SK-N-SH (cell line): Measurements from ENCODE around the gene OSBPL2. TPM values are rescaled to one million over a fixed set of nuclear protein-coding genes. Genes with fewer than 3 reads are reported as not detected.

ENCODE experiments used
- CTCF ChIA-PET: fragments of 300-600, 350-600 bp; formaldehyde crosslinking; extraction: SDS; loops from one replicate; lab custom pipeline; 2021; lab: Yijun Ruan, JAX
- POLR2A ChIA-PET: fragments of 350-600 bp; sonication (Branson Sonifier 250); formaldehyde crosslinking; extraction: SDS; loops from one replicate; lab custom pipeline; 2020; ENCODE audit warnings: antibody characterized with exemption, inconsistent platforms; lab: Yijun Ruan, JAX
- DNase-seq: peaks from one replicate; pipeline ENCODE4 v3.0.0; 2012
- H2AFZ ChIP-seq: fragments of 200-600 bp; sonication (generic); 2 replicates; pipeline ENCODE4 v1.8.1; 2016; ENCODE audit warnings: antibody characterized with exemption, mild to moderate bottlenecking, low read depth
- H3F3A ChIP-seq: fragments of 200-600 bp; sonication (generic); replicated peaks from 2 replicates; pipeline ENCODE3; 2016; ENCODE audit warnings: antibody characterized with exemption, mild to moderate bottlenecking; ENCODE audit not compliant: insufficient read depth
- H3K27ac ChIP-seq, 2 experiments: fragments of 200-500 bp in 1 of 2; fragments of 200-600 bp in 1 of 2; sonication (Bioruptor generic) in 1 of 2; sonication (generic), shearing (Covaris generic) in 1 of 2; 2 replicates each; pipeline versions ENCODE4 v1.5.1 to v1.6.1; 2014 to 2016; ENCODE audit warnings: low read depth in 2 of 2, inconsistent platforms in 1 of 2, low read length in 1 of 2, mild to moderate bottlenecking in 1 of 2, mixed read lengths in 1 of 2
- H3K27me3 ChIP-seq: fragments of 200-600 bp; sonication (generic), shearing (Covaris generic); 2 replicates; pipeline ENCODE4 v1.6.1; 2016; ENCODE audit warnings: mixed run types; ENCODE audit not compliant: insufficient read depth
- H3K36me3 ChIP-seq, 2 experiments: fragments of 200-500 bp in 1 of 2; fragments of 200-600 bp in 1 of 2; sonication (Bioruptor generic) in 1 of 2; sonication (generic) in 1 of 2; replicated peaks in 1 of 2; 2 replicates each; pipeline versions ENCODE3 to v1.5.1; 2014 to 2016; ENCODE audit warnings: low read length in 1 of 2, mild to moderate bottlenecking in 1 of 2; ENCODE audit not compliant: insufficient read depth in 2 of 2, control insufficient read depth in 1 of 2
- H3K4me1 ChIP-seq, 2 experiments: fragments of 200-500 bp in 1 of 2; fragments of 200-600 bp in 1 of 2; sonication (Bioruptor generic) in 1 of 2; sonication (generic), shearing (Covaris generic) in 1 of 2; 2 replicates each; pipeline versions ENCODE4 v1.5.1 to v1.6.1; 2014 to 2016; ENCODE audit warnings: low read depth in 1 of 2, low read length in 1 of 2, mixed run types in 1 of 2; ENCODE audit not compliant: insufficient read depth in 2 of 2, control insufficient read depth in 1 of 2
- H3K4me2 ChIP-seq: fragments of 200-600 bp; sonication (generic), shearing (Covaris generic); 2 replicates; pipeline ENCODE4 v1.6.1; 2017; ENCODE audit warnings: mixed run types
- H3K4me3 ChIP-seq, 2 experiments: fragments of 200-500 bp in 1 of 2; fragments of 200-600 bp in 1 of 2; sonication (Bioruptor generic) in 1 of 2; sonication (generic), shearing (Covaris generic) in 1 of 2; 2 replicates each; pipeline versions ENCODE4 v1.5.1 to v1.8.1; 2014 to 2016; ENCODE audit warnings: low read depth in 2 of 2, inconsistent platforms in 1 of 2, low read length in 1 of 2, mild to moderate bottlenecking in 1 of 2, mixed read lengths in 1 of 2, moderate library complexity in 1 of 2
- H3K79me2 ChIP-seq: fragments of 200-600 bp; sonication (generic); 2 replicates; pipeline ENCODE4 v1.8.1; 2017; ENCODE audit warnings: mild to moderate bottlenecking; ENCODE audit not compliant: insufficient read depth
- H3K9ac ChIP-seq: fragments of 200-600 bp; sonication (generic); 2 replicates; pipeline ENCODE4 v1.6.1; 2017; ENCODE audit warnings: mixed run types
- H3K9me2 ChIP-seq: fragments of 200-600 bp; sonication (generic); 2 replicates; pipeline ENCODE4 v1.6.1; 2017; ENCODE audit warnings: mixed run types
- H3K9me3 ChIP-seq: fragments of 200-600 bp; sonication (generic); 2 replicates; pipeline ENCODE4 v1.6.1; 2017; ENCODE audit warnings: mixed run types, mild to moderate bottlenecking, moderate library complexity
- H4K20me1 ChIP-seq: fragments of 200-600 bp; sonication (generic); 2 replicates; pipeline ENCODE4 v1.6.1; 2017; ENCODE audit warnings: mild to moderate bottlenecking, mixed run types; ENCODE audit not compliant: insufficient read depth
- EP300 ChIP-seq, 2 experiments: IDR thresholded peaks; 2 replicates each; pipeline versions ENCODE4 v1.4.0 to v1.6.1; 2012; ENCODE audit warnings: borderline replicate concordance in 1 of 2, low read depth in 1 of 2, low read length in 1 of 2
- EZH2phosphoT487 ChIP-seq: fragments of 200-600 bp; sonication (generic); IDR thresholded peaks from 2 replicates; pipeline ENCODE4 v1.6.1; 2017; ENCODE audit warnings: low read depth, mixed run types, mild to moderate bottlenecking, antibody characterized with exemption, moderate library complexity, borderline replicate concordance
- FOSL2 ChIP-seq: IDR thresholded peaks from 2 replicates; pipeline ENCODE4 v1.4.0; 2012; ENCODE audit warnings: low read depth, mild to moderate bottlenecking, moderate library complexity, borderline replicate concordance
- FOXM1 ChIP-seq: IDR thresholded peaks from 2 replicates; pipeline ENCODE4 v1.4.0; 2012; ENCODE audit warnings: low read depth, mild to moderate bottlenecking
- GABPA ChIP-seq: IDR thresholded peaks from 2 replicates; pipeline ENCODE4 v1.4.0; 2012; ENCODE audit warnings: low read depth, mild to moderate bottlenecking
- GATA2 ChIP-seq: sonication (generic); formaldehyde crosslinking; IDR thresholded peaks from 2 replicates; pipeline ENCODE4 v1.5.0; 2020; ENCODE audit warnings: mild to moderate bottlenecking, missing genetic modification reagents
- NRF1 ChIP-seq: IDR thresholded peaks from 2 replicates; pipeline ENCODE4 v1.6.1; 2012; ENCODE audit warnings: low read depth, mild to moderate bottlenecking, low read length
- RAD21 ChIP-seq: IDR thresholded peaks from 2 replicates; pipeline ENCODE4 v1.6.1; 2012; ENCODE audit warnings: mild to moderate bottlenecking, low read length
- RCOR1 ChIP-seq: fragments of 150-350 bp; IDR thresholded peaks from 2 replicates; pipeline ENCODE4 v1.6.1; 2017; ENCODE audit warnings: antibody characterized with exemption, low read length
- RXRA ChIP-seq: IDR thresholded peaks from 2 replicates; pipeline ENCODE4 v1.4.0; 2012; ENCODE audit warnings: low read depth, mild to moderate bottlenecking, borderline replicate concordance
- SIN3A ChIP-seq: IDR thresholded peaks from 2 replicates; pipeline ENCODE4 v1.6.1; 2012; ENCODE audit warnings: low read depth, mild to moderate bottlenecking, low read length, moderate library complexity, borderline replicate concordance
- TAF1 ChIP-seq: IDR thresholded peaks from 2 replicates; pipeline ENCODE4 v1.6.1; 2012; ENCODE audit warnings: low read depth, mild to moderate bottlenecking, low read length, moderate library complexity, borderline replicate concordance
- TCF12 ChIP-seq: IDR thresholded peaks from 2 replicates; pipeline ENCODE4 v1.4.0; 2012
- WGBS: methylation state at CpG from one replicate; pipeline ENCODE4 v1.1.6; 2017; ENCODE audit warnings: low lambda C conversion rate; 5-methylcytosine and 5-hydroxymethylcytosine counted together
- polyA plus RNA-seq, 3 experiments: library from polyadenylated mRNA; depleted of rRNA; stranded (reverse); fragments of >200 nt; gene quantifications; 2 replicates each; pipeline ENCODE4 v1.2.3, GENCODE V29; 2012
- TF ChIP-seq, protein P1 (sequence below): fragments of 150-350 bp; IDR thresholded peaks from 2 replicates; pipeline ENCODE4 v1.6.1; 2016; ENCODE audit warnings: mild to moderate bottlenecking, low read depth, low read length
- TF ChIP-seq, protein P2 (sequence below): fragments of 150-350 bp; IDR thresholded peaks from 2 replicates; pipeline ENCODE4 v1.6.1; 2017; ENCODE audit warnings: antibody characterized with exemption, low read length, low read depth, borderline replicate concordance
- TF ChIP-seq, protein P3 (sequence below): IDR thresholded peaks from 2 replicates; pipeline ENCODE4 v1.4.0; 2012; ENCODE audit warnings: low read depth
- TF ChIP-seq, protein P4 (sequence below): IDR thresholded peaks from 2 replicates; pipeline ENCODE4; 2012
- TF ChIP-seq, protein P5 (sequence below): IDR thresholded peaks from 2 replicates; pipeline ENCODE4 v1.4.0; 2012; ENCODE audit warnings: low read depth, borderline replicate concordance

The OSBPL2 gene
- polyA plus RNA-seq, 1 of the 3 experiments (the other 2 are of a cell fraction) = 17.7 TPM

DNA sequence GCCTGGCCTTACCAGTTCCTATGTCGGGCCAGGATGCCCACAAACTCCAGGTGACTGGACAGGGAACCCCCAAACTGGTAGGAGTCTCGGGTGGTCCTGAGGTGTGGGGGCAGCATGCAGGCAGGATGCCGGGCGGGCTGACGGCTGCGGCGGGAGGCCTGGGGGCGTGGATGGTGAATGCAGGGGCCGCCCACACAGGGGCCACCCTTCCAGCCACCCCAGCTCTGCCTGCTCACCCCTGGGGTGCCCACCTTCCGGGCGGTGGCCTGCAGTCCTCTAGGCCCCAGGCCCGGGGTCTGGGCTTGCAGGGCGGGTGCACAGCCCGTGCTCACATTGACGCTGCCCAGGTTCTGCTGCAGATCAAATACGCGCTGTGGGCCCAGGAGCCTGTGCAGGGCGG lies 72.8 kb downstream of the OSBPL2 start:
- Histone ChIP-seq H3K9me2 (no peaks in the 10 kb centered on the region), H3K4me3 (no peak overlapping the region), H3K79me2 (peaks cover 10% of the 10 kb centered on the region; the same call in 1 of the 2 replicates), H3K27ac (no peak overlapping the region), H3F3A (peaks cover 13% of the 10 kb centered on the region), H2AFZ (no peak overlapping the region), H3K4me1 (no peaks in the 10 kb centered on the region; a peak in 1 of 4 replicates), H3K36me3 (peaks cover 0 to 91% of the 10 kb centered on the region in 2 experiments), H3K9me3 (no peaks in the 10 kb centered on the region), H3K9ac (no peak overlapping the region), H4K20me1 (peaks cover 24% of the 10 kb centered on the region), H3K4me2 (no peak overlapping the region), H3K27me3 (no peaks in the 10 kb centered on the region)
- ChIA-PET POLR2A (no interaction called here), CTCF (interaction anchor here (1.8 kb wide), 1 partner anchor 71 kb away, joined by 5 read pairs; no protein-coding TSS in a partner anchor)
- no peak for DNase-seq
- TF ChIP-seq RXRA (no peak), NRF1 (no peak), RAD21 (no peak), EZH2phosphoT487 (no peak), TCF12 (no peak), FOXM1 (no peak), TAF1 (no peak), SIN3A (no peak), FOSL2 (no peak), GABPA (no peak), RCOR1 (no peak), EP300 (IDR thresholded peaks at IDR 0.05; ENCODE audit: borderline replicate concordance in 1 of 2, low read depth in 1 of 2, low read length in 1 of 2) (no peak), GATA2 (CRISPR knock-in tag) (no peak)
- TF ChIP-seq, protein P1, sequence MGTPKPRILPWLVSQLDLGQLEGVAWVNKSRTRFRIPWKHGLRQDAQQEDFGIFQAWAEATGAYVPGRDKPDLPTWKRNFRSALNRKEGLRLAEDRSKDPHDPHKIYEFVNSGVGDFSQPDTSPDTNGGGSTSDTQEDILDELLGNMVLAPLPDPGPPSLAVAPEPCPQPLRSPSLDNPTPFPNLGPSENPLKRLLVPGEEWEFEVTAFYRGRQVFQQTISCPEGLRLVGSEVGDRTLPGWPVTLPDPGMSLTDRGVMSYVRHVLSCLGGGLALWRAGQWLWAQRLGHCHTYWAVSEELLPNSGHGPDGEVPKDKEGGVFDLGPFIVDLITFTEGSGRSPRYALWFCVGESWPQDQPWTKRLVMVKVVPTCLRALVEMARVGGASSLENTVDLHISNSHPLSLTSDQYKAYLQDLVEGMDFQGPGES = no peak
- TF ChIP-seq, protein P2, sequence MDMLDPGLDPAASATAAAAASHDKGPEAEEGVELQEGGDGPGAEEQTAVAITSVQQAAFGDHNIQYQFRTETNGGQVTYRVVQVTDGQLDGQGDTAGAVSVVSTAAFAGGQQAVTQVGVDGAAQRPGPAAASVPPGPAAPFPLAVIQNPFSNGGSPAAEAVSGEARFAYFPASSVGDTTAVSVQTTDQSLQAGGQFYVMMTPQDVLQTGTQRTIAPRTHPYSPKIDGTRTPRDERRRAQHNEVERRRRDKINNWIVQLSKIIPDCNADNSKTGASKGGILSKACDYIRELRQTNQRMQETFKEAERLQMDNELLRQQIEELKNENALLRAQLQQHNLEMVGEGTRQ = no peak
- TF ChIP-seq, protein P3, sequence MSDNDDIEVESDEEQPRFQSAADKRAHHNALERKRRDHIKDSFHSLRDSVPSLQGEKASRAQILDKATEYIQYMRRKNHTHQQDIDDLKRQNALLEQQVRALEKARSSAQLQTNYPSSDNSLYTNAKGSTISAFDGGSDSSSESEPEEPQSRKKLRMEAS = no peak
- TF ChIP-seq, protein P4, sequence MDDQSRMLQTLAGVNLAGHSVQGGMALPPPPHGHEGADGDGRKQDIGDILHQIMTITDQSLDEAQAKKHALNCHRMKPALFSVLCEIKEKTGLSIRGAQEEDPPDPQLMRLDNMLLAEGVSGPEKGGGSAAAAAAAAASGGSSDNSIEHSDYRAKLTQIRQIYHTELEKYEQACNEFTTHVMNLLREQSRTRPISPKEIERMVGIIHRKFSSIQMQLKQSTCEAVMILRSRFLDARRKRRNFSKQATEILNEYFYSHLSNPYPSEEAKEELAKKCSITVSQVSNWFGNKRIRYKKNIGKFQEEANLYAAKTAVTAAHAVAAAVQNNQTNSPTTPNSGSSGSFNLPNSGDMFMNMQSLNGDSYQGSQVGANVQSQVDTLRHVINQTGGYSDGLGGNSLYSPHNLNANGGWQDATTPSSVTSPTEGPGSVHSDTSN = no peak
- TF ChIP-seq, protein P5, sequence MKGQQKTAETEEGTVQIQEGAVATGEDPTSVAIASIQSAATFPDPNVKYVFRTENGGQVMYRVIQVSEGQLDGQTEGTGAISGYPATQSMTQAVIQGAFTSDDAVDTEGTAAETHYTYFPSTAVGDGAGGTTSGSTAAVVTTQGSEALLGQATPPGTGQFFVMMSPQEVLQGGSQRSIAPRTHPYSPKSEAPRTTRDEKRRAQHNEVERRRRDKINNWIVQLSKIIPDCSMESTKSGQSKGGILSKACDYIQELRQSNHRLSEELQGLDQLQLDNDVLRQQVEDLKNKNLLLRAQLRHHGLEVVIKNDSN = no peak
- 98% methylated on average over 7 of the region's 18 CpGs for WGBS
